Stimulated activated CD8-positive, alpha-beta memory T cell treated with anti-CD3 and anti-CD28 coated beads, Interleukin-7, amount 100 ng/mL, for 24 hours (primary cell): ENCODE data around the gene CLMN.
"Not testable (repeated sequence)": the region's sequence is repeated elsewhere in the genome, so short reads cannot be mapped to it uniquely, and the experiment has no call there.

Experiments
- DNase-seq: peaks from one replicate; pipeline ENCODE4 v3.0.0-alpha.2; 2020; ENCODE audit warnings: low read depth

The CLMN gene

GRCh38 chr14:95287176-95287754 lies 32.4 kb downstream of the CLMN start:
- DNase-seq: no peak

- DNase-seq: no peak
Measured at GRCh38 chr14:95286645-95287044, 33.1 kb downstream of the CLMN start.

- DNase-seq: no peak
Measured at GRCh38 chr14:95285566-95285965, 34.1 kb downstream of the CLMN start.

GRCh38 chr14:95283802-95284201 lies 35.9 kb downstream of the CLMN start:
- DNase-seq: not testable (repeated sequence)

- DNase-seq: not testable (repeated sequence)
Measured at GRCh38 chr14:95282986-95283380, 36.7 kb downstream of the CLMN start.

- DNase-seq: no peak
Measured at GRCh38 chr14:95282354-95282985, 37.2 kb downstream of the CLMN start.

GRCh38 chr14:95281560-95282176 lies 38.0 kb downstream of the CLMN start:
- DNase-seq: no peak

GRCh38 chr14:95275494-95275893 lies 44.2 kb downstream of the CLMN start:
- no peak for DNase-seq

- no peak for DNase-seq
Measured at GRCh38 chr14:95274874-95275273, 44.8 kb downstream of the CLMN start.

- DNase-seq: no peak
Measured at GRCh38 chr14:95274279-95274678, 45.4 kb downstream of the CLMN start.

GRCh38 chr14:95273001-95273978 lies 46.4 kb downstream of the CLMN start:
- no peak for DNase-seq

GRCh38 chr14:95272057-95272456 lies 47.7 kb downstream of the CLMN start:
- no peak for DNase-seq

GRCh38 chr14:95270203-95270602 lies 49.5 kb downstream of the CLMN start:
- no peak for DNase-seq

- DNase-seq: no peak
Measured at GRCh38 chr14:95269493-95269892, 50.2 kb downstream of the CLMN start.

- no peak for DNase-seq
Measured at GRCh38 chr14:95268350-95268749, 51.4 kb downstream of the CLMN start.

GRCh38 chr14:95267306-95267705 lies 52.4 kb downstream of the CLMN start:
- no peak for DNase-seq

GRCh38 chr14:95265106-95266094 lies 54.3 kb downstream of the CLMN start:
- DNase-seq: no peak

GRCh38 chr14:95264271-95264973 lies 55.3 kb downstream of the CLMN start:
- DNase-seq: no peak

GRCh38 chr14:95263527-95264231 lies 56.0 kb downstream of the CLMN start:
- DNase-seq: no peak

GRCh38 chr14:95262511-95262891 lies 57.2 kb downstream of the CLMN start:
- DNase-seq: no peak
